H1 (cell line): Measurements from ENCODE around the gene MTFR2. TPM values are rescaled to one million over a fixed set of nuclear protein-coding genes. Genes with fewer than 3 reads are reported as not detected.

Experiments
- CTCF ChIA-PET: fragments of 300-600 bp; sonication (Branson Sonifier 250); formaldehyde crosslinking; loops from one replicate; lab custom pipeline; 2021; ENCODE audit not compliant: partially characterized antibody; lab: Charles Lee
- POLR2A ChIA-PET: fragments of 300-600 bp; sonication (Branson Sonifier 250); formaldehyde crosslinking; loops from one replicate; lab custom pipeline; 2021; ENCODE audit warnings: inconsistent platforms; ENCODE audit not compliant: partially characterized antibody; lab: Charles Lee
- DNase-seq, 2 experiments: peaks; one replicate each; pipeline versions ENCODE4 v3.0.0 to v3.0.0-alpha.2; 2010 to 2022; ENCODE audit warnings: low spot score in 2 of 2, low read depth in 1 of 2, mixed read lengths in 1 of 2
- FAIRE-seq: peaks from 2 replicates; lab custom pipeline; 2011; peaks lifted over from hg19 to GRCh38; lab: Jason Lieb, UNC
- H2AFZ ChIP-seq: 2 replicates; pipeline ENCODE4 v1.8.1; 2012; ENCODE audit warnings: low read length, inconsistent platforms
- H2AK5ac ChIP-seq: 2 replicates; pipeline ENCODE4 v1.6.1; 2013; ENCODE audit warnings: low read depth, low read length
- H2BK120ac ChIP-seq: replicated peaks from 2 replicates; pipeline ENCODE3; 2013; ENCODE audit warnings: low read depth, low read length, inconsistent platforms
- H2BK12ac ChIP-seq: 2 replicates; pipeline ENCODE4 v1.6.1; 2013; ENCODE audit warnings: low read depth, low read length
- H2BK15ac ChIP-seq: 2 replicates; pipeline ENCODE4 v1.6.1; 2013; ENCODE audit warnings: low read length
- H2BK20ac ChIP-seq: 2 replicates; pipeline ENCODE4 v1.6.1; 2013; ENCODE audit warnings: low read length
- H2BK5ac ChIP-seq: 2 replicates; pipeline ENCODE4 v1.6.1; 2013; ENCODE audit warnings: low read depth, low read length
- H3K14ac ChIP-seq: 2 replicates; pipeline ENCODE4 v1.6.1; 2013; ENCODE audit warnings: inconsistent platforms; ENCODE audit not compliant: insufficient read length
- H3K18ac ChIP-seq: 2 replicates; pipeline ENCODE4 v1.6.1; 2013; ENCODE audit warnings: low read length; ENCODE audit errors: extremely low read depth
- H3K23ac ChIP-seq: 2 replicates; pipeline ENCODE4 v1.6.1; 2013; ENCODE audit warnings: inconsistent platforms; ENCODE audit not compliant: insufficient read length
- H3K23me2 ChIP-seq: 2 replicates; pipeline ENCODE4 v1.6.1; 2013; ENCODE audit warnings: low read depth, low read length
- H3K27ac ChIP-seq: 2 replicates; pipeline ENCODE4 v1.6.1; 2011; ENCODE audit warnings: low read depth, low read length, inconsistent platforms
- H3K27me3 ChIP-seq, 4 experiments: replicated peaks in 1 of 4; 1 replicate in 1 of 4; 2 replicates in 3 of 4; pipeline versions ENCODE4 v1.6.1 to v1.8.1; 2011 to 2013; ENCODE audit warnings: low read length in 3 of 4, mild to moderate bottlenecking in 3 of 4, inconsistent platforms in 2 of 4, mixed read lengths in 2 of 4, moderate library complexity in 1 of 4; ENCODE audit not compliant: control insufficient read depth in 3 of 4, insufficient read depth in 3 of 4; ENCODE audit errors: extremely low read depth in 1 of 4
- H3K36me3 ChIP-seq, 4 experiments: 2 replicates each; pipeline versions ENCODE4 v1.6.1 to v1.8.1; 2011 to 2013; ENCODE audit warnings: mild to moderate bottlenecking in 4 of 4, low read length in 3 of 4, moderate library complexity in 2 of 4, control low read depth in 1 of 4, inconsistent platforms in 1 of 4; ENCODE audit not compliant: insufficient read depth in 4 of 4, control insufficient read depth in 2 of 4
- H3K4ac ChIP-seq: replicated peaks from 2 replicates; pipeline ENCODE3; 2013; ENCODE audit warnings: low read length, low read depth, mixed read lengths, inconsistent platforms; ENCODE audit not compliant: insufficient read length
- H3K4me1 ChIP-seq, 4 experiments: replicated peaks in 1 of 4; 1 replicate in 1 of 4; 2 replicates in 3 of 4; pipeline versions ENCODE4 v1.6.1 to v1.8.1; 2011 to 2013; ENCODE audit warnings: low read length in 3 of 4, inconsistent platforms in 2 of 4, mixed read lengths in 1 of 4; ENCODE audit not compliant: insufficient read depth in 4 of 4, control insufficient read depth in 3 of 4
- H3K4me2 ChIP-seq, 2 experiments: 2 replicates each; pipeline versions ENCODE4 v1.6.1 to v1.8.1; 2011 to 2013; ENCODE audit warnings: low read depth in 2 of 2, low read length in 2 of 2, control low read depth in 1 of 2, inconsistent platforms in 1 of 2, mild to moderate bottlenecking in 1 of 2; ENCODE audit not compliant: insufficient read depth in 1 of 2
- H3K4me3 ChIP-seq, 4 experiments: fragments of 200-600, 300-600 bp in 1 of 4; sonication (generic), shearing (Covaris generic), sonication (Bioruptor Twin) in 1 of 4; 2 replicates each; pipeline versions ENCODE4 v1.5.1 to v1.8.1; 2011 to 2016; ENCODE audit warnings: low read length in 4 of 4, low read depth in 3 of 4, control low read depth in 2 of 4, inconsistent platforms in 2 of 4, mild to moderate bottlenecking in 2 of 4, mixed read lengths in 1 of 4, moderate library complexity in 1 of 4; ENCODE audit not compliant: insufficient read depth in 2 of 4; ENCODE audit errors: extremely low read depth in 1 of 4
- H3K56ac ChIP-seq: replicated peaks from 2 replicates; pipeline ENCODE3; 2013; ENCODE audit warnings: low read depth, mild to moderate bottlenecking, mixed read lengths, low read length, inconsistent platforms; ENCODE audit not compliant: insufficient read length
- H3K79me1 ChIP-seq: 2 replicates; pipeline ENCODE4 v1.6.1; 2013; ENCODE audit warnings: low read depth, low read length, control low read depth
- H3K79me2 ChIP-seq, 2 experiments: 2 replicates each; pipeline versions ENCODE4 v1.6.1 to v1.8.1; 2012 to 2013; ENCODE audit warnings: low read length in 2 of 2, mild to moderate bottlenecking in 2 of 2, inconsistent platforms in 1 of 2; ENCODE audit not compliant: insufficient read depth in 2 of 2, control insufficient read depth in 1 of 2
- H3K9ac ChIP-seq, 4 experiments: replicated peaks in 1 of 4; 1 replicate in 1 of 4; 2 replicates in 3 of 4; pipeline versions ENCODE4 v1.6.1 to v1.8.1; 2011 to 2013; ENCODE audit warnings: low read depth in 3 of 4, low read length in 3 of 4, control low read depth in 2 of 4, mild to moderate bottlenecking in 2 of 4, moderate library complexity in 2 of 4, inconsistent platforms in 1 of 4; ENCODE audit errors: extremely low read depth in 1 of 4
- H3K9me3 ChIP-seq, 2 experiments: 2 replicates each; pipeline versions ENCODE4 v1.6.1 to v1.8.1; 2012 to 2013; ENCODE audit warnings: mild to moderate bottlenecking in 2 of 2, moderate library complexity in 2 of 2, control low read depth in 1 of 2, inconsistent platforms in 1 of 2, low read depth in 1 of 2, low read length in 1 of 2, mixed read lengths in 1 of 2; ENCODE audit not compliant: insufficient read depth in 2 of 2
- H4K20me1 ChIP-seq, 2 experiments: replicated peaks in 1 of 2; 2 replicates each; pipeline versions ENCODE3 to v1.8.1; 2011 to 2013; ENCODE audit warnings: inconsistent platforms in 2 of 2, low read length in 2 of 2, mild to moderate bottlenecking in 1 of 2; ENCODE audit not compliant: insufficient read depth in 2 of 2, control insufficient read depth in 1 of 2
- H4K5ac ChIP-seq: 2 replicates; pipeline ENCODE4 v1.6.1; 2013; ENCODE audit warnings: low read length, low read depth, mixed read lengths, inconsistent platforms; ENCODE audit not compliant: insufficient read length
- H4K8ac ChIP-seq: 2 replicates; pipeline ENCODE4 v1.8.0; 2013; ENCODE audit warnings: mild to moderate bottlenecking, moderate library complexity, low read length, inconsistent platforms; ENCODE audit not compliant: insufficient read depth; ENCODE audit errors: extremely low read depth
- H4K91ac ChIP-seq: replicated peaks from 2 replicates; pipeline ENCODE3; 2013; ENCODE audit warnings: low read length, mixed read lengths, inconsistent platforms; ENCODE audit not compliant: insufficient read length
- BRCA1 ChIP-seq: IDR thresholded peaks from 2 replicates; pipeline ENCODE4 v1.6.1; 2012; ENCODE audit warnings: low read depth, low read length, improper control_type of control experiment
- FOSL1 ChIP-seq: IDR thresholded peaks from 2 replicates; pipeline ENCODE4 v1.6.1; 2011; ENCODE audit warnings: mild to moderate bottlenecking, low read depth, low read length, moderate library complexity; ENCODE audit not compliant: insufficient read depth
- HDAC6 ChIP-seq: IDR thresholded peaks from one replicate; pipeline ENCODE4 v1.7.1; 2012; ENCODE audit warnings: low read depth, mild to moderate bottlenecking, inconsistent platforms, low read length, moderate library complexity
- NRF1 ChIP-seq: IDR thresholded peaks from 2 replicates; pipeline ENCODE4 v1.6.1; 2011; ENCODE audit warnings: mild to moderate bottlenecking, low read depth, low read length, improper control_type of control experiment
- RBBP5 ChIP-seq: IDR thresholded peaks from 2 replicates; pipeline ENCODE4 v1.7.1; 2012; ENCODE audit warnings: low read depth, mild to moderate bottlenecking, inconsistent platforms, low read length, moderate library complexity, borderline replicate concordance
- SP2 ChIP-seq: IDR thresholded peaks from 2 replicates; pipeline ENCODE4 v1.6.1; 2012; ENCODE audit warnings: mild to moderate bottlenecking, low read length, inconsistent platforms
- SUZ12 ChIP-seq: fragments of 200-600 bp; sonication (generic); IDR thresholded peaks from 2 replicates; pipeline ENCODE4 v1.6.1; 2012; ENCODE audit warnings: mild to moderate bottlenecking, inconsistent platforms, low read length, moderate library complexity, mixed read lengths
- YY1 ChIP-seq: IDR thresholded peaks from 2 replicates; pipeline ENCODE4 v1.6.1; 2011; ENCODE audit warnings: low read depth, mild to moderate bottlenecking, low read length
- WGBS, 2 experiments: shearing (Covaris generic) in 1 of 2; methylation state at CpG; one replicate each; pipeline versions ENCODE4 v1.1.6 to v1.1.7; 2013 to 2015; ENCODE audit warnings: low lambda C conversion rate in 2 of 2, mixed read lengths in 2 of 2, inconsistent platforms in 1 of 2, low coverage in 1 of 2, missing lambda C conversion rate in 1 of 2; ENCODE audit not compliant: insufficient replicate concordance in 2 of 2, insufficient coverage in 1 of 2, insufficient read length in 1 of 2; ENCODE audit errors: extremely low coverage in 1 of 2, missing lambda C conversion rate in 1 of 2; 5-methylcytosine and 5-hydroxymethylcytosine counted together
- polyA plus RNA-seq, 7 experiments: library from polyadenylated mRNA; depleted of rRNA in 3 of 7; stranded (reverse) in 5 of 7; unstranded in 2 of 7; fragments of >200 nt in 5 of 7; fragments of 200-250 nt in 2 of 7; gene quantifications; 1 replicate in 5 of 7; 2 replicates in 1 of 7; 4 replicates in 1 of 7; pipeline versions ENCODE4 v1.2.1 to v1.2.3, GENCODE V29; 2011 to 2013; ENCODE audit warnings: missing spikeins in 2 of 7, mixed read lengths in 2 of 7
- total RNA-seq: library from RNA; stranded (reverse); fragmentation: NEBNext Ultra II Directional; extraction: Animal tissue kit (Norgen Biotek cat#: 25700); gene quantifications from 2 replicates; pipeline ENCODE4 v1.2.1, GENCODE V29; 2021
- TF ChIP-seq, protein P1 (sequence below): IDR thresholded peaks from 2 replicates; pipeline ENCODE4 v1.6.1; 2011; ENCODE audit warnings: low read length, improper control_type of control experiment

The MTFR2 gene
- total and polyA plus RNA-seq, 2 of the 8 experiments (the other 6 are each of a cell fraction or from before 2014, with no cell fraction given) = 8.5 to 10.7 TPM

DNA sequence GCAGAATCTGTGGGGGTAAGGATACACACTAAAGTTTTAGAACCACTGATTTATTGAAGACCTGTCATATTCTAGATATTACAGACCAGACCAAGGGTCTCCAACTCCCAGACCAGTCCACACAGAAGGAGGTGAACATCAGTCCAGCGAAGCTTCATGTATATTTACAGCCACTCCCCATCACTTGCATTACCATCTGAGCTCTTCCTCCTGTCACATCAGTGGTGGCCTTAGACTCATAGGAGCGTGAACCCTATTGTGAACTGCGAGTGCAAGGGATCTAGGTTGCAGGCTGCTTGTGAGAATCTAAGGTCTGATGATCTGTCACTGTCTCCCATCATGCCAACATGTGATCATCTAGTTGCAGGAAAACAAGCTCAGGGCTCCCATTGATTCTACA, 44.5 kb upstream of the MTFR2 start:
- Histone ChIP-seq H2AFZ (no peak overlapping the region), H3K79me1 (no peaks in the 10 kb centered on the region), H3K14ac (no peak overlapping the region), H3K9me3 (no peaks in the 10 kb centered on the region), H4K5ac (no peak overlapping the region), H2BK15ac (no peak overlapping the region), H2BK12ac (no peak overlapping the region), H3K4me3 (no peak overlapping the region), H3K56ac (no peak overlapping the region), H2BK120ac (no peak overlapping the region), H2BK5ac (no peak overlapping the region), H3K79me2 (no peaks in the 10 kb centered on the region), H3K4me2 (no peak overlapping the region), H3K27me3 (no peaks in the 10 kb centered on the region), H4K8ac (no peak overlapping the region), H3K4me1 (peaks cover 0 to 3% (median 1%) of the 10 kb centered on the region in 4 experiments; a peak in 3 of 7 replicates), H3K27ac (no peak overlapping the region), H3K23me2 (peaks cover 8% of the 10 kb centered on the region), H3K4ac (no peak overlapping the region), H4K91ac (no peak overlapping the region), H3K18ac (no peak overlapping the region), H2BK20ac (no peak overlapping the region), H3K9ac (no peak overlapping the region; a peak in 1 of 7 replicates), H4K20me1 (no peaks in the 10 kb centered on the region), H3K36me3 (no peaks in the 10 kb centered on the region), H2AK5ac (no peak overlapping the region), H3K23ac (no peak overlapping the region)
- FAIRE-seq (no peak), DNase-seq (no peak)
- TF ChIP-seq RBBP5 (no peak), BRCA1 (no peak), SP2 (no peak), YY1 (no peak), FOSL1 (no peak), HDAC6 (no peak), SUZ12 (no peak), NRF1 (no peak)
- TF ChIP-seq, protein P1, sequence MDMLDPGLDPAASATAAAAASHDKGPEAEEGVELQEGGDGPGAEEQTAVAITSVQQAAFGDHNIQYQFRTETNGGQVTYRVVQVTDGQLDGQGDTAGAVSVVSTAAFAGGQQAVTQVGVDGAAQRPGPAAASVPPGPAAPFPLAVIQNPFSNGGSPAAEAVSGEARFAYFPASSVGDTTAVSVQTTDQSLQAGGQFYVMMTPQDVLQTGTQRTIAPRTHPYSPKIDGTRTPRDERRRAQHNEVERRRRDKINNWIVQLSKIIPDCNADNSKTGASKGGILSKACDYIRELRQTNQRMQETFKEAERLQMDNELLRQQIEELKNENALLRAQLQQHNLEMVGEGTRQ = no peak
- WGBS, 2 experiments = 96% methylated on average over 3 of the region's 3 CpGs; no CpG with 5 or more reads in 1 of the 2 experiments
- ChIA-PET CTCF (interaction anchor here (1.6 kb wide), 1 partner anchor 23 kb away, joined by 7 read pairs; no protein-coding TSS in a partner anchor), POLR2A (no interaction called here)
